B cell (primary cell): Measurements from ENCODE around the gene ST6GAL1. TPM values are rescaled to one million over a fixed set of nuclear protein-coding genes. Genes with fewer than 3 reads are reported as not detected.
"Not testable (repeated sequence)": the region's sequence is repeated elsewhere in the genome, so short reads cannot be mapped to it uniquely, and the experiment has no call there.

Experiments used
- ATAC-seq: fragments of 200-7000 bp; cut with Tn5 transposase; one replicate; pipeline ENCODE4 v1.10.0; 2021; ENCODE audit warnings: low read depth, mild to moderate bottlenecking, moderate number of reproducible peaks, moderate library complexity
- CTCF ChIA-PET: fragments of 350-600 bp; sonication (Branson Sonifier 250); formaldehyde crosslinking; loops from one replicate; lab custom pipeline; 2021; ENCODE audit warnings: antibody characterized with exemption, inconsistent platforms; lab: Charles Lee
- POLR2A ChIA-PET: fragments of 350-600 bp; sonication (Branson Sonifier 250); formaldehyde crosslinking; loops from one replicate; lab custom pipeline; 2021; ENCODE audit warnings: antibody characterized with exemption; lab: Charles Lee
- DNase-seq: peaks from one replicate; pipeline ENCODE4 v3.0.0; 2013
- H2AFZ ChIP-seq: 2 replicates; pipeline ENCODE4 v1.6.1; 2012; ENCODE audit warnings: mild to moderate bottlenecking, low read depth, low read length; ENCODE audit not compliant: insufficient read depth, poor library complexity, severe bottlenecking
- H3K27ac ChIP-seq, 2 donors: 1 replicate in 1 of 2; 2 replicates in 1 of 2; pipeline ENCODE4 v1.5.1; 2012 to 2013; ENCODE audit warnings: low read length in 2 of 2, mild to moderate bottlenecking in 2 of 2, moderate library complexity in 1 of 2
- H3K27me3 ChIP-seq, 4 experiments: fragments of 200-600 bp in 1 of 4; sonication (generic) in 1 of 4; replicated peaks in 1 of 4; 1 replicate in 2 of 4; 2 replicates in 2 of 4; pipeline versions ENCODE4 v1.6.1 to v1.7.0; 2013 to 2016; ENCODE audit warnings: low read length in 3 of 4, mild to moderate bottlenecking in 2 of 4, mixed read lengths in 1 of 4, moderate library complexity in 1 of 4; ENCODE audit not compliant: insufficient read depth in 4 of 4, control insufficient read depth in 3 of 4; ENCODE audit errors: control extremely low read depth in 1 of 4
- H3K36me3 ChIP-seq, 2 experiments: replicated peaks in 1 of 2; 1 replicate in 1 of 2; 2 replicates in 1 of 2; pipeline versions ENCODE4 v1.6.1 to v1.7.1; 2013; ENCODE audit warnings: low read length in 1 of 2; ENCODE audit not compliant: insufficient read depth in 2 of 2, control insufficient read depth in 1 of 2; ENCODE audit errors: control extremely low read depth in 1 of 2, extremely low read depth in 1 of 2
- H3K4me1 ChIP-seq, 2 donors: fragments of 200-600 bp in 1 of 2; sonication (generic) in 1 of 2; 1 replicate in 1 of 2; 2 replicates in 1 of 2; pipeline versions ENCODE4 v1.5.1 to v1.6.1; 2013 to 2017; ENCODE audit warnings: low read length in 2 of 2; ENCODE audit not compliant: control insufficient read depth in 2 of 2, insufficient read depth in 2 of 2
- H3K4me2 ChIP-seq: replicated peaks from 2 replicates; pipeline ENCODE3; 2012; ENCODE audit warnings: mild to moderate bottlenecking, low read depth, low read length; ENCODE audit not compliant: poor library complexity, severe bottlenecking
- H3K4me3 ChIP-seq, 5 experiments: fragments of 200-600 bp in 1 of 5; sonication (generic) in 1 of 5; 1 replicate in 3 of 5; 2 replicates in 2 of 5; pipeline versions ENCODE4 v1.5.1 to v1.7.0; 2011 to 2016; ENCODE audit warnings: low read length in 4 of 5, mild to moderate bottlenecking in 4 of 5, low read depth in 2 of 5, control low read depth in 1 of 5, moderate library complexity in 1 of 5; ENCODE audit not compliant: insufficient read depth in 1 of 5; ENCODE audit errors: control extremely low read depth in 1 of 5, extremely low read depth in 1 of 5
- H3K79me2 ChIP-seq: fragments of 200-600 bp; sonication (generic); one replicate; pipeline ENCODE4 v1.6.0; 2016; ENCODE audit warnings: low read length; ENCODE audit not compliant: control insufficient read depth, insufficient read depth
- H3K9ac ChIP-seq: fragments of 200-600 bp; sonication (generic); 2 replicates; pipeline ENCODE4 v1.6.1; 2017; ENCODE audit warnings: mild to moderate bottlenecking, low read length, moderate library complexity
- H3K9me3 ChIP-seq, 3 donors: one replicate each; pipeline versions ENCODE4 v1.6.1 to v1.7.1; 2013; ENCODE audit warnings: low read length in 2 of 3; ENCODE audit not compliant: control insufficient read depth in 2 of 3, insufficient read depth in 1 of 3; ENCODE audit errors: control extremely low read depth in 1 of 3
- H4K20me1 ChIP-seq: 2 replicates; pipeline ENCODE4 v1.6.0; 2012; ENCODE audit warnings: mild to moderate bottlenecking, low read length; ENCODE audit not compliant: insufficient read depth, control insufficient read depth, poor library complexity, severe bottlenecking
- H3K27ac Mint-ChIP-seq: one replicate; pipeline ENCODE4 v1.8.0; 2021; ENCODE audit warnings: mixed read lengths
- H3K27me3 Mint-ChIP-seq: one replicate; pipeline ENCODE4 v1.8.0; 2021; ENCODE audit warnings: mixed read lengths
- H3K4me1 Mint-ChIP-seq: one replicate; pipeline ENCODE4 v1.8.0; 2021; ENCODE audit warnings: mixed read lengths
- H3K4me3 Mint-ChIP-seq: one replicate; pipeline ENCODE4 v1.8.0; 2021; ENCODE audit warnings: mixed read lengths
- H3K9me3 Mint-ChIP-seq: one replicate; pipeline ENCODE4 v1.8.0; 2022; ENCODE audit warnings: mixed read lengths; ENCODE audit not compliant: insufficient read depth
- EZH2 ChIP-seq: IDR thresholded peaks from 2 replicates; pipeline ENCODE4 v1.6.1; 2012; ENCODE audit warnings: borderline replicate concordance, low read depth, mild to moderate bottlenecking, moderate library complexity, low read length; ENCODE audit not compliant: insufficient read depth, poor library complexity, severe bottlenecking
- WGBS: methylation state at CpG from one replicate; pipeline ENCODE4 v1.1.5; 2013; ENCODE audit warnings: missing lambda C conversion rate; ENCODE audit not compliant: insufficient coverage; 5-methylcytosine and 5-hydroxymethylcytosine counted together
- intact Hi-C: fragments of 100-400 bp; cut with micrococcal nuclease; formaldehyde crosslinking; loops from one replicate; pipeline ENCODE4 v1.10.0; 2022
- polyA plus RNA-seq: library from polyadenylated mRNA; depleted of rRNA; stranded (reverse); fragments of >200 nt; gene quantifications from 2 replicates; pipeline ENCODE4 v1.2.3, GENCODE V29; 2012
- total RNA-seq, 2 donors: library from RNA; stranded (reverse); fragments of 120-200 nt in 1 of 2; gene quantifications; 1 replicate in 1 of 2; 2 replicates in 1 of 2; pipeline versions ENCODE4 v1.2.3 to v1.2.4, GENCODE V29; 2013 to 2022
- TF ChIP-seq, protein P1 (sequence below): fragments of 200-600 bp; IDR thresholded peaks from one replicate; pipeline ENCODE4 v1.8.0; 2022; ENCODE audit warnings: antibody characterized with exemption, mild to moderate bottlenecking

The ST6GAL1 gene
- total and polyA plus RNA-seq, 2 donors (not counting 1 experiment from before 2014, with no cell fraction given): 174 to 563 TPM

- not testable (repeated sequence) for H3K27me3 ChIP-seq, H3K4me3 ChIP-seq, DNase-seq, H3K9ac ChIP-seq, ATAC-seq, H3K27me3 Mint-ChIP-seq, H3K9me3 Mint-ChIP-seq, H3K9me3 ChIP-seq, H2AFZ ChIP-seq, H3K4me3 Mint-ChIP-seq
- Histone ChIP-seq H3K36me3 (peaks cover 0 to 71% of the 10 kb centered on the region in 2 experiments), H3K4me1 (peaks cover 8 to 14% of the 10 kb centered on the region in 2 donors), H4K20me1 (peaks cover 24% of the 10 kb centered on the region), H3K27ac (peak overlapping the region in 1 of 2 donors; percentile 80), H3K79me2 (peaks cover 67% of the 10 kb centered on the region), H3K4me2 (peak overlapping the region; percentile 26)
- intact Hi-C loops: loop anchor here (5.0 kb wide), 1 partner anchor 35 kb away; the partner anchor contains the start of gene ST6GAL1
- 94% methylated on average over 8 of the region's 11 CpGs for WGBS
- Mint-ChIP-seq H3K4me1 (peaks cover 54% of the 10 kb centered on the region), H3K27ac (peak overlapping the region; percentile 84)
- ChIA-PET POLR2A (interaction anchor here (0.6 kb wide), 1 partner anchor 13 kb away, joined by 3 read pairs; no protein-coding TSS in a partner anchor), CTCF (interaction anchor here (1.0 to 1.6 kb wide), 2 partner anchors 36 to 59 kb away, joined by 3 to 4 read pairs; no protein-coding TSS in a partner anchor)
Measured at GRCh38 chr3:186967236-186967635, 36.9 kb downstream of the ST6GAL1 start.

DNA sequence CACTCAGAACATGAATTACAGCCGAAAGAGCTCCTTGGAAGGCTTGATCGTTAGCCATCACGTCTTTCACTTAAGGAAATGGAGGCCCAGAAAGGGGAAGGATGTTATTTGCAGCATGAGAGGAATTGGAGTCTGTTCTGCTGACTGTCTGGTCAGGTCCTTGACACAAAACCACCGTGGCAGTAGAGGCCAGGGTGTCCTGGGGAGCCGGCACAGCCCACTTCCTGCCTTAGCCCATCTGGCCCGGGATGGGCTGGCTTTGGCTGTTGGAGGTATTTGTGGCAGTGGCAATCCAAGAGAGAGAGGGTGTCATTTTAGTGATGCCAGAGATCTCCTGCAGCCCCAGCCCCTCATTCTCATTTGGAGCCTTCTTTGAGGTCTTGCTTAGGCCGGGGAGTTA lies 37.4 kb downstream of the ST6GAL1 start:
- no peaks in the 10 kb centered on the region for H3K27me3 Mint-ChIP-seq
- Histone ChIP-seq H2AFZ (no peak overlapping the region), H3K79me2 (peaks cover 67% of the 10 kb centered on the region), H3K4me3 (no peak overlapping the region), H3K4me1 (peaks cover 8 to 14% of the 10 kb centered on the region in 2 donors), H3K27ac (peak overlapping the region in 1 of 2 donors; percentile 80), H3K9ac (no peak overlapping the region), H3K9me3 (no peaks in the 10 kb centered on the region), H3K27me3 (no peaks in the 10 kb centered on the region), H3K4me2 (peak overlapping the region; percentile 26), H4K20me1 (peaks cover 25% of the 10 kb centered on the region), H3K36me3 (peaks cover 0 to 73% of the 10 kb centered on the region in 2 experiments)
- peak overlapping the region; percentile 84 for H3K27ac Mint-ChIP-seq
- peaks cover 50% of the 10 kb centered on the region for H3K4me1 Mint-ChIP-seq
- ChIA-PET CTCF (interaction anchor here (1.0 to 1.6 kb wide), 3 partner anchors 36 to 119 kb away, joined by 3 to 4 read pairs (median 4); no protein-coding TSS in a partner anchor), POLR2A (no interaction called here)
- DNase-seq: no peak
- peak; percentile 17 for ATAC-seq
- intact Hi-C loops: loop anchor here (5.0 kb wide), 1 partner anchor 35 kb away; the partner anchor contains the start of gene ST6GAL1
- whole genome bisulfite sequencing: 18% methylated on average over 6 of the region's 7 CpGs
- H3K4me3 Mint-ChIP-seq: no peak overlapping the region
- H3K9me3 Mint-ChIP-seq: no peaks in the 10 kb centered on the region
- no peak for TF ChIP-seq EZH2
- TF ChIP-seq, protein P1, sequence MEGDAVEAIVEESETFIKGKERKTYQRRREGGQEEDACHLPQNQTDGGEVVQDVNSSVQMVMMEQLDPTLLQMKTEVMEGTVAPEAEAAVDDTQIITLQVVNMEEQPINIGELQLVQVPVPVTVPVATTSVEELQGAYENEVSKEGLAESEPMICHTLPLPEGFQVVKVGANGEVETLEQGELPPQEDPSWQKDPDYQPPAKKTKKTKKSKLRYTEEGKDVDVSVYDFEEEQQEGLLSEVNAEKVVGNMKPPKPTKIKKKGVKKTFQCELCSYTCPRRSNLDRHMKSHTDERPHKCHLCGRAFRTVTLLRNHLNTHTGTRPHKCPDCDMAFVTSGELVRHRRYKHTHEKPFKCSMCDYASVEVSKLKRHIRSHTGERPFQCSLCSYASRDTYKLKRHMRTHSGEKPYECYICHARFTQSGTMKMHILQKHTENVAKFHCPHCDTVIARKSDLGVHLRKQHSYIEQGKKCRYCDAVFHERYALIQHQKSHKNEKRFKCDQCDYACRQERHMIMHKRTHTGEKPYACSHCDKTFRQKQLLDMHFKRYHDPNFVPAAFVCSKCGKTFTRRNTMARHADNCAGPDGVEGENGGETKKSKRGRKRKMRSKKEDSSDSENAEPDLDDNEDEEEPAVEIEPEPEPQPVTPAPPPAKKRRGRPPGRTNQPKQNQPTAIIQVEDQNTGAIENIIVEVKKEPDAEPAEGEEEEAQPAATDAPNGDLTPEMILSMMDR: no peak
